Activated naive CD8-positive, alpha-beta T cell treated with anti-CD3 and anti-CD28 coated beads for 36 hours (primary cell): ENCODE measurements around the gene RBM5. TPM values are rescaled to one million over a fixed set of nuclear protein-coding genes. Genes with fewer than 3 reads are reported as not detected.

Source experiments
- DNase-seq: peaks from one replicate; pipeline ENCODE4 v3.0.0; 2021
- H3K27ac Mint-ChIP-seq: one replicate; pipeline ENCODE4 v1.8.0; 2022; ENCODE audit warnings: mild to moderate bottlenecking, moderate library complexity, mixed read lengths
- H3K27me3 Mint-ChIP-seq: one replicate; pipeline ENCODE4 v1.8.0; 2022; ENCODE audit warnings: mild to moderate bottlenecking, mixed read lengths
- H3K36me3 Mint-ChIP-seq: one replicate; pipeline ENCODE4 v1.8.0; 2021; ENCODE audit warnings: mild to moderate bottlenecking, mixed read lengths
- H3K4me1 Mint-ChIP-seq: one replicate; pipeline ENCODE4 v1.8.0; 2021; ENCODE audit warnings: mixed read lengths
- H3K4me3 Mint-ChIP-seq: one replicate; pipeline ENCODE4 v1.8.0; 2022; ENCODE audit warnings: mild to moderate bottlenecking, moderate library complexity, mixed read lengths
- H3K9me3 Mint-ChIP-seq: one replicate; pipeline ENCODE4 v1.8.0; 2022; ENCODE audit warnings: mixed read lengths
- total RNA-seq, 2 experiments: library from RNA; stranded (reverse); gene quantifications; one replicate each; pipeline ENCODE4 v1.2.3, GENCODE V29; 2021

The RBM5 gene
- total RNA-seq, 2 experiments from 2014 or later: 99.8 to 102 TPM

GRCh38 chr3:50126287-50127211 is 37.8 kb downstream of the RBM5 start:
- H3K36me3 Mint-ChIP-seq: no peaks in the 10 kb centered on the region
- no peaks in the 10 kb centered on the region for H3K9me3 Mint-ChIP-seq
- no peak overlapping the region for H3K27ac Mint-ChIP-seq
- H3K4me3 Mint-ChIP-seq: no peak overlapping the region
- no peak for DNase-seq
- H3K4me1 Mint-ChIP-seq: no peaks in the 10 kb centered on the region
- no peaks in the 10 kb centered on the region for H3K27me3 Mint-ChIP-seq

DNA sequence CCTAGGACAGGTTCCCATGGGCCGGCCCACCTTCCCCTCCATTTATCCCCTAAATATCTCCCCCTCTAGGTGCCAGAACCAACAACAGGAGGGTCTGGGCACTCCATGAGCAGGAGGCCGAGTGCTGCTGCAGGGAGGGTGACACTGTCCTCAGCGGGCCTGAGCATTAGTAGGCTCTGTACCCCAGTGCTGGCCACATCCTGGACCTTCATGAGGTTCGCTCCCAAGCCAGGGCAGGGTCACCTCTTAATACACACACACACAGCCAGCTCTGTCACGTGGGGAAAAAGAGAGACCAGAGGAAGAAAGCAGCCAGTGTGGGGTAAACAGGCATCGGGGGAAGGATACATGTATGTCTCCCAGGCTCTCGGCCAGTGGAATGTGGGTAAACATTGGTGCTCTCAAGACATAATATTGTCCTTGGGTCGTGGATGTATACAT is 38.6 kb downstream of the RBM5 start:
- H3K9me3 Mint-ChIP-seq: no peaks in the 10 kb centered on the region
- no peaks in the 10 kb centered on the region for H3K4me1 Mint-ChIP-seq
- no peak for DNase-seq
- H3K27ac Mint-ChIP-seq: no peak overlapping the region
- H3K4me3 Mint-ChIP-seq: no peak overlapping the region
- H3K36me3 Mint-ChIP-seq: no peaks in the 10 kb centered on the region
- H3K27me3 Mint-ChIP-seq: no peaks in the 10 kb centered on the region

DNA sequence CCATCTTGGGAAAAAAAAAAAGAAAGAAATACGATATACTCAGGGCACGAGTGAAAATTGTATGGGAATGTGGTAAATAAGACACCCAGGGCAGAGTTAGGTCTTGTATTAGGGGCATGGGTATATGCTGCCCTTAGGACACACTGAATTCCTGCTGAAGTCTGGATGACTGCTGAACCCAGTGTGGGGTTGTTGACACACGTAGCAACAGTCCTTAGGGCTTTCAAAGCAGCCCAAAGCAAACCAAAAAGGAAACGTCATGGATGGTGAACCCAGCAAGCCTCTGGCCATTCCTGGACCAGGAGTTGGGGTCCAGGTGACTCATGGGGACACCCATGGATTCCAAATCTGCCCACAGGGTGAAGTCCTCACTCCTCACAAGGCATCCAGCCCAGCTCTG is 39.3 kb downstream of the RBM5 start:
- H3K36me3 Mint-ChIP-seq: no peaks in the 10 kb centered on the region
- H3K4me3 Mint-ChIP-seq: no peak overlapping the region
- H3K27me3 Mint-ChIP-seq: no peaks in the 10 kb centered on the region
- DNase-seq: no peak
- H3K9me3 Mint-ChIP-seq: no peaks in the 10 kb centered on the region
- no peak overlapping the region for H3K27ac Mint-ChIP-seq
- no peaks in the 10 kb centered on the region for H3K4me1 Mint-ChIP-seq

GRCh38 chr3:50130436-50130835 is 41.7 kb downstream of the RBM5 start:
- no peaks in the 10 kb centered on the region for H3K36me3 Mint-ChIP-seq
- no peak overlapping the region for H3K4me3 Mint-ChIP-seq
- H3K4me1 Mint-ChIP-seq: no peaks in the 10 kb centered on the region
- no peak overlapping the region for H3K27ac Mint-ChIP-seq
- no peak for DNase-seq
- no peaks in the 10 kb centered on the region for H3K27me3 Mint-ChIP-seq
- H3K9me3 Mint-ChIP-seq: no peaks in the 10 kb centered on the region

DNA sequence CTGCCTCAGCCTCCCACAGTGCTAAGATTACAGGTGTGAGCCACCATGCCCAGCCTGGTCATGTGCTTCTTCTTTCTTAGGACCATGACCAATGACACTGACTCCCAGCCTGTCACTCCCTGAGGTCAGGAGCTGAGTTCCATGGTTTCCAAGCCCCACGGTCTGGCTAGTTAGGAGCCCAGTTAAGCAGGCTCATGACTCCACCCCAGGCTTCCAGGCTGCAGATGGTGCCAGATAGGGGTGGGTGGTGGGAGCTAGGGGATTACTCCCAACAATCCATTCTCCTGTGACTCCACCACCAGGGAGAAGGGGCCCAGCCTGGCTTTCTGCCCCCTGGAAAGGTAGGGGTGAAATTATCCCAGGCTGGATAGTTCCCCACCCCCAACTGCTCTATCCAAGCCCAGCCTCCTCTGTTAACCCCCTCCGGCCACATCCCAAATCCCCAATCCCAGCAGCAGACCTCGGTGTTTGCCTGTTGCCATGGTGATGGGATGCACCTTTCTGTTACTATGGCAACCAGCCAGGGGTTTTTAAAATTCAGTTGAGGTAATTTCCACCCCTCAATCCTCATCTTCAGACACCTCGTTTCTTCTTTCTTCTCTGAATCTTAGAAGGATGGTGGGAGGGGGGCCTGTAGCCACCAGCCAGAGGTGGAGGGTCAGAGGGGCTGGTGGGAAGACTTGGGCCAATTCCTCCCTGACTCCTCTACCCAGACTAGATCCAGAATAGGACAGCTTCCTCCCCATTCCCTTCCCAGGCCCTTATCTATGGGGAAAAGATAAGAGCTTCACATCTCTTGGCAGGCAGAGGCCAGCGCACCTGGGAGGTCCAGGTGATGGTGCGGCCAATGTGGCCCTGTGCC is 43.9 kb downstream of the RBM5 start:
- Mint-ChIP-seq H3K36me3 (no peaks in the 10 kb centered on the region), H3K4me1 (no peaks in the 10 kb centered on the region), H3K9me3 (no peaks in the 10 kb centered on the region), H3K4me3 (no peak overlapping the region), H3K27ac (no peak overlapping the region), H3K27me3 (no peaks in the 10 kb centered on the region)
- DNase-seq: no peak

DNA sequence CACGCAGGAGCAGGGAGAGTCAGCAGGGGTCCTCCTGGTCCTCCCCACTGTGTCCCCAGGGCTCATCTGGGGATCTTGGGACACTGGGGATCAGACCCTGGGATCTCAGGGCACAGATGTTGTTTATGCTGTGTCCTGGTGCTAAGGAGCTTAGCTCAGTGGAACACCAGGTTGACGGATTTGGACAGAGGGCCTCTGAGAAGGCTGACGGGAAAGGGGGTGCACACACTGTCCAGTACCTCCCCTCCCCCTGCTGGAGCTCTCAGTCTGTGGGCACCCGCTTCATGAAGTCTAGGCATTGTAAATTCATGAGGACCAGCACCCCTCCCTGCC is 44.5 kb downstream of the RBM5 start:
- no peak overlapping the region for H3K27ac Mint-ChIP-seq
- no peak overlapping the region for H3K4me3 Mint-ChIP-seq
- H3K27me3 Mint-ChIP-seq: no peaks in the 10 kb centered on the region
- no peaks in the 10 kb centered on the region for H3K36me3 Mint-ChIP-seq
- no peak for DNase-seq
- H3K9me3 Mint-ChIP-seq: no peaks in the 10 kb centered on the region
- peaks cover 2% of the 10 kb centered on the region for H3K4me1 Mint-ChIP-seq

DNA sequence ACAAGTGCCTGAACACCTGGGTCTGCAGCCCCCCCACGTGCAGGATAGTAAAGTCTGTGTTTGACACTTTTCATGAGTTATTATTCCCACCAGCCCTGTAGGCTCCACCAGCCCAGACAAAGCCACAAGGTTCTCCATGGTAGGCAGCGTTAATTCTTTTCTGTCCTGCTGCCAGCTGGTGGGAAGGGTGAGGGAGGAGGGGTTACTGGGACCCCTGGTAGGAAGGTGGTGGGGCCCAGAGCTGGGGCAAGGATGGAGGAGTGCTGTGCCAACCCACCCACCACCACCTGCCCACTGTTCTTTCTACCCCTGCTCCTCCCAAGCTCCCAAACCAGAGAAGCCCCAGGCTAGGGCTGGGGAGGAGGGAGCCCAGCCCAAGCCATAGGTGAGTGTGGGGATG is 45.6 kb downstream of the RBM5 start:
- DNase-seq: no peak
- H3K4me1 Mint-ChIP-seq: peaks cover 10% of the 10 kb centered on the region
- no peak overlapping the region for H3K4me3 Mint-ChIP-seq
- H3K27me3 Mint-ChIP-seq: no peaks in the 10 kb centered on the region
- no peaks in the 10 kb centered on the region for H3K9me3 Mint-ChIP-seq
- no peaks in the 10 kb centered on the region for H3K36me3 Mint-ChIP-seq
- no peak overlapping the region for H3K27ac Mint-ChIP-seq

DNA sequence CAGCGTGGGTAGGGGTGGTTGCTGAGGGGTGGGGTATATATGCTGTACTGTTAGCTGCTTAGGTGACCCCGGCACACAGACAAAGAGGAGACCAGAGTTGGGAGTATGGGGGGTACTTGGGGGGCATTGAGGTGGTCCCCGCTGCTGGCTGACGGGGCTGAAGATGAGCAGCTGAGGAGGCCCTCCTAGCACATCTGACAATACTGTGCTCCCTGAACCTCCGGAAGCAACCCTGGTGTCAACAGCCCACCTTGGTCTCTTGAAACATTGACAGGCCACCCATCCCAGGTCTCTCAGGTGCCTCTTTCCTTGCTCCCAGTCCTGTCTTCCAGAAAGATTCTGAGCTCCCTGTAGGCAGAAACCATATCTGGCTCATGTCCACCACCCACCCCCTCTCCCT is 47.2 kb downstream of the RBM5 start:
- H3K9me3 Mint-ChIP-seq: no peaks in the 10 kb centered on the region

DNA sequence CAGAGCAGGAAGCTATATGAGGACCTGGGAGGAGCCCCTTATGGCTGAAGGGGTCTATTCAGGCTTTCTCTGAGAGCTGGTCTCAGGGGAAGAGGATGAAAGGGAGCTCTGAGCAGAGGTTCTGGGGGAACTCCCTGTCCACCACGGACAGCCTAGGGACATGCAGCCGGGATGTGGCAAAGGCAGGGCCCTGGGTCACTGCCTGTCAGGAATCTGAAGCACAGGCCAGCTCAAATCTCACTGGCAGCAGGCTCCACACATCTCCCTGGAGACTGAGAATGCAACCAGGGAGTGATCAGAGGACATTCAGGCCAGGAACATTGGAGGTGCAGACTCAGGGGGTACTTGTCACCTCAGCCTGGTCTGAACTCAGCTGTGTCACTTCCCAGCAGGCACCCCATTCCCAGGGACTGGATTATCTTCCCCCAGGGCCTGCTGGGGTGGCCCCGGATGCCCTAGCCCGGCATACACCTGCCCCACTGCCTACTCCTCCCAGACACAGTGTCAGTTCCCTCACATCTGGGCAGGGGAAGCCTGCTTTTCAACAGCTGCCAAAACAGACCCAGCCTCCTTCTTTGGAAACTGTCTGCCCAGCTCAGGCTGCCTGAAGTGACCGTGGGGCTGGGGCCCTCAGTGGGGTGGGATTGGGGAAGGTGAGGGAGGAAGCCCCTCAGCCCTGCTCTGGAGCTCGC is 48.1 kb downstream of the RBM5 start:
- no peaks in the 10 kb centered on the region for H3K36me3 Mint-ChIP-seq
- no peaks in the 10 kb centered on the region for H3K9me3 Mint-ChIP-seq
- H3K27ac Mint-ChIP-seq: no peak overlapping the region
- H3K4me1 Mint-ChIP-seq: peaks cover 10% of the 10 kb centered on the region
- no peaks in the 10 kb centered on the region for H3K27me3 Mint-ChIP-seq
- DNase-seq: no peak
- H3K4me3 Mint-ChIP-seq: no peak overlapping the region

More for the DNA sequence above, 47.2 kb downstream of the RBM5 start:
- Mint-ChIP-seq H3K27ac (no peak overlapping the region), H3K36me3 (no peaks in the 10 kb centered on the region), H3K27me3 (no peaks in the 10 kb centered on the region), H3K4me1 (peaks cover 10% of the 10 kb centered on the region), H3K4me3 (no peak overlapping the region)
- no peak for DNase-seq

GRCh38 chr3:50137531-50137930 is 48.8 kb downstream of the RBM5 start:
- DNase-seq: no peak
- Mint-ChIP-seq H3K36me3 (no peaks in the 10 kb centered on the region), H3K4me1 (peaks cover 10% of the 10 kb centered on the region), H3K27me3 (no peaks in the 10 kb centered on the region), H3K9me3 (no peaks in the 10 kb centered on the region), H3K27ac (no peak overlapping the region), H3K4me3 (no peak overlapping the region)

DNA sequence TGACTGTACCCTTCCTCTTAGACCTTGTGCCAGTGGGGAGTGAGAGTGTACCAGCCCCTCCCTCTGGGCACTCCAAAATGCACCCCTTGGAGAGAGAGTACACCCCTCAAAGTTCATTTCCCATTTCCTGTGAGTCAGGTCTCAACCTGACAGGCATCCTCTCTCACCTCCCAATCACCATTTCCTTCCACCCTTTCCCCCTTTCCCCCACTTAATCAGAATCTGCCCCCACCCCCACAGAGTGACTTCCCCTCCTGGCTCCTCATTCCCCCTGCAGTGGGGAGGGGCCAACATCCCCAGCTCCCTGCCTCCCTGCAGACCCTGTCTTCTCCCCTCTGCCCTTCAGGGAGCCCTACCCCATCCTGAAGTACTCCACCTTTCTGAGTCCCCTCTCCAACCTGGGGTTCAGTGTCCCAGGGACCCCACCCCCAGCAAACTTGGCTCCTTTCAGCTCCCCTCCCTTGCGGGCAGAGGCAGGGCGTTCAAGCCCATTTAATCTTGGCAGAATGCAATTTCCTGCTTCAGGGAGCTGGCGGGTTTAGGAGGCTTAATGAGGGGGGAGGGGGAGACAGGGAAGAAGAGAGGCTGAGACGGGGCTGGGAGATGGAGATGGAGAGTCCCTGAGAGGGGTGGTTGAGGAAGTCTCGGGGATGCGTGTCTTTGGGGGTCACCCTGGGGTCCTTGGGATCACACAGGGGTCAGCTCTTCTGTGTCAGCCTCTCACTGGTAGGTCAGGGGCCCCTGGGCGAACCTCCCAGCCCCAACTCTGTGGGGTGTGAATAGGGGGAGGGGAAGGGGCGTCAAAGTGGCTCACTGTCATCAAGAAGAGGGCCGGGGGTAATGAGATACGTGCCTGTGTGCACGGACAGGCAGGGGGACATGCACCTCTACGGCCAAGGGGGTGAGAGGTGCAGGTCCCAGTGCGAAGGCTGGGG is 49.8 kb downstream of the RBM5 start:
- no peaks in the 10 kb centered on the region for H3K36me3 Mint-ChIP-seq
- H3K27me3 Mint-ChIP-seq: no peaks in the 10 kb centered on the region
- peak overlapping the region; percentile 36 for H3K27ac Mint-ChIP-seq
- no peaks in the 10 kb centered on the region for H3K9me3 Mint-ChIP-seq
- H3K4me1 Mint-ChIP-seq: peaks cover 10% of the 10 kb centered on the region
- no peak overlapping the region for H3K4me3 Mint-ChIP-seq
- no peak for DNase-seq

DNA sequence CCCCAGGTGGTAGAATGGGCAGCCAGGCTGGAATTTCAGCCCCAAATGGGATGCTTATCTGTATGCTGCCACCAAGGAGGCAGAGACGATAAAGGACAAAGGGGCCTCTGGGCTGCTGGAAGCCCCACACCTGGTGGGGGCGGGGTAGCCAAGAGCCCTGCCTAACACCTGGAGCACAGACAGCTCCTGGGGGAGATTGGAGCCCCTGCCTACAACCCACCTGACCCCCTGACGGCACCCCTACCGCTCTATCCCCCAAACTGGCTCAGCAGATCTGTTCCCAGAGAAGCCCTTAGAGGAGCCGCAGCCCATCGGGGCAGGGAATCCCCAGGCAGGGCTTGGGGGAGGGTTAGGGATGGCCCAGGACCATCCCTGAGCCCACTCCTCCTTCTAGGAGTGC is 50.6 kb downstream of the RBM5 start:
- H3K27ac Mint-ChIP-seq: no peak overlapping the region
- H3K4me3 Mint-ChIP-seq: no peak overlapping the region

GRCh38 chr3:50139718-50140423 is 51.2 kb downstream of the RBM5 start:
- no peak overlapping the region for H3K4me3 Mint-ChIP-seq
- H3K9me3 Mint-ChIP-seq: no peaks in the 10 kb centered on the region
- H3K27ac Mint-ChIP-seq: no peak overlapping the region
- H3K27me3 Mint-ChIP-seq: no peaks in the 10 kb centered on the region
- no peaks in the 10 kb centered on the region for H3K36me3 Mint-ChIP-seq
- H3K4me1 Mint-ChIP-seq: peaks cover 10% of the 10 kb centered on the region
- DNase-seq: no peak

More for the DNA sequence above, 50.6 kb downstream of the RBM5 start:
- no peaks in the 10 kb centered on the region for H3K27me3 Mint-ChIP-seq
- peaks cover 10% of the 10 kb centered on the region for H3K4me1 Mint-ChIP-seq
- no peaks in the 10 kb centered on the region for H3K36me3 Mint-ChIP-seq
- DNase-seq: no peak
- no peaks in the 10 kb centered on the region for H3K9me3 Mint-ChIP-seq

DNA sequence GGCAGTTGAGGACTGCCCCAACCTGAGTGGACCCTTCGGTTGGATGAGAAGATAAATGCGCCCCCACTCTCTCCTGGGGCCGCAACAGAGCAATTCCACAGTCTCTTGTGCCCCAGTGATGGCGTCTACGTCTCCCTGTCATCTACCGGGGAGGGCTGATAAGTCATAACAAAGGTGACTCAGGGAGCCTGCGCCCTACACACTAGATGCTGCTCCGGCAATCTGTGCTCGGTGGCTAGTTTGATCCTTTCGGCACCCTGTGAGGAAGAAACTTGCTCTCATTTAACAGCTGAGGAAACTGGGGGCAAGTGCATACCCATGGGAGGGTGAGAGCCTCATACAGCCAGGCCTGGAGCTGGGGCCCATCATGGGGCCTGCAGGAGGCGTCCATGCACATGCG is 52.3 kb downstream of the RBM5 start:
- H3K27ac Mint-ChIP-seq: no peak overlapping the region
- DNase-seq: no peak
- H3K4me1 Mint-ChIP-seq: peaks cover 10% of the 10 kb centered on the region
- no peaks in the 10 kb centered on the region for H3K36me3 Mint-ChIP-seq
- H3K27me3 Mint-ChIP-seq: no peaks in the 10 kb centered on the region
- H3K4me3 Mint-ChIP-seq: no peak overlapping the region
- H3K9me3 Mint-ChIP-seq: no peaks in the 10 kb centered on the region
